Measurements from ENCODE around the gene FFAR1. TPM values are rescaled to one million over a fixed set of nuclear protein-coding genes. Genes with fewer than 3 reads are reported as not detected.

The FFAR1 gene
- total and polyA plus RNA-seq, 9 donors = 0.11 to 5.0 (median 1.3) TPM

DNA sequence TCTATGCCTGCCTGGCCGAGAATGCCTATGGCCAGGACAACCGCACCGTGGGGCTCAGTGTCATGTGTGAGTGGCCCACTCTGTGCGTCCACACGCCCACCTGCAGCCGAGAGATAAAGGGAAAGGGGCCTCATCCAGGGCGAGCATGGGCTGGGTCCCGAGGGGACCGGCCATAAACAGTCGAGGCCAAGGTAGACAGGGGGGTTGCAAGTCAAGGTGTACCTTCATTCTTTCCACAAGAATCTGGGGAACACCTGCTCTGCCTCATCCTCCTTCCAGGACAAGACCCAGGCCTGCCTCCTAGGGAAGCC lies 47.4 kb upstream of the FFAR1 start:
- Histone ChIP-seq H3K27ac (no peak overlapping the region), H3K9me3 (no peaks in the 10 kb centered on the region), H3K36me3 (no peaks in the 10 kb centered on the region), H3K4me1 (ENCODE audit: insufficient read depth) (no peaks in the 10 kb centered on the region), H3K27me3 (no peaks in the 10 kb centered on the region), H3K4me3 (no peak overlapping the region)
- TF ChIP-seq EP300 (IDR thresholded peaks at IDR 0.05) = no peak
- no peak for TF ChIP-seq CTCF (IDR thresholded peaks at IDR 0.05)
- no peak for TF ChIP-seq POLR2A (IDR thresholded peaks at IDR 0.05)
- no peak for DNase-seq
- WGBS, 3 donors = 72 to 88% (median 82%) methylated on average over 10 of the region's 10 CpGs
- intact Hi-C loops (cut with DNase I) = no loop called here

GRCh38 chr19:35301961-35302360 lies 45.7 kb upstream of the FFAR1 start:
- no peaks in the 10 kb centered on the region for H3K36me3 ChIP-seq
- TF ChIP-seq EP300 (IDR thresholded peaks at IDR 0.05) (no peak), CTCF (IDR thresholded peaks at IDR 0.05) (no peak)
- H3K4me1 ChIP-seq (ENCODE audit: insufficient read depth) = no peaks in the 10 kb centered on the region
- no peak for DNase-seq
- intact Hi-C loops (cut with DNase I) = no loop called here
- 93 to 95% (median 94%) methylated on average over 2 of the region's 2 CpGs for WGBS, 3 donors
- H3K27me3 ChIP-seq = no peaks in the 10 kb centered on the region
- H3K27ac ChIP-seq = no peak overlapping the region
- H3K9me3 ChIP-seq = no peaks in the 10 kb centered on the region
- no peak overlapping the region for H3K4me3 ChIP-seq

GRCh38 chr19:35302446-35302845 lies 45.3 kb upstream of the FFAR1 start:
- no peaks in the 10 kb centered on the region for H3K9me3 ChIP-seq
- no peaks in the 10 kb centered on the region for H3K36me3 ChIP-seq
- H3K4me1 ChIP-seq (ENCODE audit: insufficient read depth) = peaks cover 2% of the 10 kb centered on the region
- H3K27me3 ChIP-seq = no peaks in the 10 kb centered on the region
- no peak for TF ChIP-seq CTCF (IDR thresholded peaks at IDR 0.05)
- H3K4me3 ChIP-seq = no peak overlapping the region
- 82 to 89% (median 87%) methylated on average over 16 of the region's 16 CpGs for WGBS, 3 donors
- intact Hi-C loops (cut with DNase I) = no loop called here
- no peak for DNase-seq
- H3K27ac ChIP-seq = no peak overlapping the region

GRCh38 chr19:35303357-35303915 lies 44.3 kb upstream of the FFAR1 start:
- WGBS, 3 donors = 91% methylated on average over 6 of the region's 6 CpGs
- no peak overlapping the region for H3K4me3 ChIP-seq
- no peaks in the 10 kb centered on the region for H3K36me3 ChIP-seq
- no peak overlapping the region for H3K27ac ChIP-seq
- no peak for DNase-seq
- intact Hi-C loops (cut with DNase I) = no loop called here
- no peaks in the 10 kb centered on the region for H3K27me3 ChIP-seq
- peaks cover 9% of the 10 kb centered on the region for H3K4me1 ChIP-seq (ENCODE audit: insufficient read depth)
- no peaks in the 10 kb centered on the region for H3K9me3 ChIP-seq
- no peak for TF ChIP-seq CTCF (IDR thresholded peaks at IDR 0.05)
- no peak for TF ChIP-seq POLR2A (IDR thresholded peaks at IDR 0.05)
- TF ChIP-seq EP300 (IDR thresholded peaks at IDR 0.05) = no peak

DNA sequence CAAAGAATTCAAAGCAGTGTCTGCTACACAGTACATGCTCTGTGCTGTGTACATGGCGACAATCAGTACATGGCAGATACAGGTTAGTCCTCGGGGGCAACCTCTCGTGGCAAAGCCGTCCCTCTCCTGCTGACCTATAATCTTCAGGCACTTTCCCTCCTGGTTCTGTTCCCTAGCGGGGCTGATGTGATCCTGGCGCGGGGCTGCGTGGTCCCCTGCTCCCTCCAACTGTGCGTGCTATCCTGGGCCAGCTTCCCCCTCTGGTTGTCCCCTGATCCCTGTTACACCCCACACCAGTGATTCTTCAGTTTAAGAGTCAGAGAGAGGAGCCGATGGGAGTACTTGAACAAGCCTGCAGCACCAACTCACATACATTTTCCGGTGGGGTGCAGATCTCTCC lies 43.7 kb upstream of the FFAR1 start:
- H3K27me3 ChIP-seq = no peaks in the 10 kb centered on the region
- H3K4me3 ChIP-seq = no peak overlapping the region
- no peak overlapping the region for H3K27ac ChIP-seq
- H3K9me3 ChIP-seq = no peaks in the 10 kb centered on the region
- 86 to 92% (median 89%) methylated on average over 11 of the region's 11 CpGs for WGBS, 3 donors
- peaks cover 12% of the 10 kb centered on the region for H3K4me1 ChIP-seq (ENCODE audit: insufficient read depth)
- H3K36me3 ChIP-seq = no peaks in the 10 kb centered on the region
- no peak for TF ChIP-seq POLR2A (IDR thresholded peaks at IDR 0.05)
- TF ChIP-seq EP300 (IDR thresholded peaks at IDR 0.05) = no peak
- TF ChIP-seq CTCF (IDR thresholded peaks at IDR 0.05) = no peak
- intact Hi-C loops (cut with DNase I) = no loop called here
- DNase-seq = no peak

All from ovary (tissue), 9 donors.